Astrocyte (in vitro differentiated cells and primary cell): Measurements from ENCODE around the gene ZNF512B. TPM values are rescaled to one million over a fixed set of nuclear protein-coding genes. Genes with fewer than 3 reads are reported as not detected.

Experiments used
- DNase-seq: peaks from one replicate; pipeline ENCODE4 v3.0.0-alpha.2; 2010; ENCODE audit warnings: low read depth
- FAIRE-seq: peaks from 2 replicates; lab custom pipeline; 2011; peaks lifted over from hg19 to GRCh38; lab: Jason Lieb, UNC
- H2AFZ ChIP-seq: 2 replicates; pipeline ENCODE4 v1.6.0; 2012; ENCODE audit warnings: low read depth, low read length, inconsistent platforms
- H3K27ac ChIP-seq: 2 replicates; pipeline ENCODE4 v1.5.1; 2011; ENCODE audit warnings: low read depth, low read length, inconsistent platforms
- H3K27me3 ChIP-seq: 2 replicates; pipeline ENCODE4 v1.6.0; 2011; ENCODE audit warnings: low read length, inconsistent platforms; ENCODE audit not compliant: insufficient read depth
- H3K36me3 ChIP-seq: 2 replicates; pipeline ENCODE4 v1.5.1; 2011; ENCODE audit warnings: low read length, inconsistent platforms; ENCODE audit not compliant: insufficient read depth
- H3K4me1 ChIP-seq: 2 replicates; pipeline ENCODE4 v1.5.1; 2011; ENCODE audit warnings: low read length, inconsistent platforms; ENCODE audit not compliant: insufficient read depth
- H3K4me2 ChIP-seq: 2 replicates; pipeline ENCODE4 v1.6.0; 2012; ENCODE audit warnings: low read length, inconsistent platforms
- H3K4me3 ChIP-seq: 2 replicates; pipeline ENCODE4 v1.5.1; 2011; ENCODE audit warnings: low read depth, mild to moderate bottlenecking, low read length, inconsistent platforms; ENCODE audit not compliant: insufficient read depth
- H3K79me2 ChIP-seq: 2 replicates; pipeline ENCODE4 v1.6.0; 2012; ENCODE audit warnings: mild to moderate bottlenecking, low read length, inconsistent platforms; ENCODE audit not compliant: insufficient read depth
- H3K9ac ChIP-seq: 2 replicates; pipeline ENCODE4 v1.6.0; 2012; ENCODE audit warnings: mild to moderate bottlenecking, low read length, inconsistent platforms
- H3K9me3 ChIP-seq: 2 replicates; pipeline ENCODE4 v1.5.1; 2012; ENCODE audit warnings: low read depth, mild to moderate bottlenecking, low read length, inconsistent platforms; ENCODE audit not compliant: insufficient read depth
- H4K20me1 ChIP-seq: 2 replicates; pipeline ENCODE4 v1.6.0; 2012; ENCODE audit warnings: low read length, inconsistent platforms; ENCODE audit not compliant: insufficient read depth
- H3K27ac Mint-ChIP-seq: one replicate; pipeline ENCODE4 v1.8.0; 2021; ENCODE audit warnings: mild to moderate bottlenecking, mixed read lengths; ENCODE audit not compliant: unreplicated experiment
- H3K27me3 Mint-ChIP-seq: one replicate; pipeline ENCODE4 v1.8.0; 2021; ENCODE audit warnings: low read depth, mixed read lengths; ENCODE audit not compliant: unreplicated experiment
- H3K36me3 Mint-ChIP-seq: one replicate; pipeline ENCODE4 v1.8.0; 2021; ENCODE audit warnings: low read depth, mixed read lengths; ENCODE audit not compliant: unreplicated experiment
- H3K4me1 Mint-ChIP-seq: one replicate; pipeline ENCODE4 v1.8.0; 2021; ENCODE audit warnings: low read depth, mixed read lengths; ENCODE audit not compliant: unreplicated experiment
- H3K4me3 Mint-ChIP-seq: one replicate; pipeline ENCODE4 v1.8.0; 2021; ENCODE audit warnings: mild to moderate bottlenecking, moderate library complexity, mixed read lengths; ENCODE audit not compliant: unreplicated experiment
- H3K9me3 Mint-ChIP-seq: one replicate; pipeline ENCODE4 v1.8.0; 2021; ENCODE audit warnings: mild to moderate bottlenecking, mixed read lengths; ENCODE audit not compliant: unreplicated experiment
- CTCF ChIP-seq: IDR thresholded peaks from 2 replicates; pipeline ENCODE4 v1.5.1; 2011; ENCODE audit warnings: low read depth, mild to moderate bottlenecking, inconsistent platforms, low read length, moderate library complexity; ENCODE audit not compliant: insufficient read depth
- EZH2 ChIP-seq: IDR thresholded peaks from 2 replicates; pipeline ENCODE4 v1.6.1; 2012; ENCODE audit warnings: mild to moderate bottlenecking, low read length, inconsistent platforms; ENCODE audit not compliant: insufficient read depth
- total RNA-seq: library from RNA; stranded (reverse); gene quantifications from 2 replicates; pipeline ENCODE4 v1.2.1, GENCODE V29; 2021

Gene ZNF512B
- total RNA-seq, 1 donor from 2014 or later = 27.7 TPM

GRCh38 chr20:63967330-63968135 lies 2.2 kb downstream of the ZNF512B start:
- Mint-ChIP-seq H3K36me3 (no peaks in the 10 kb centered on the region), H3K27me3 (no peaks in the 10 kb centered on the region), H3K4me3 (no peak overlapping the region), H3K27ac (no peak overlapping the region), H3K4me1 (peaks cover 5% of the 10 kb centered on the region), H3K9me3 (no peaks in the 10 kb centered on the region)
- Histone ChIP-seq H3K36me3 (peaks cover 7% of the 10 kb centered on the region), H3K4me3 (no peak overlapping the region), H4K20me1 (no peaks in the 10 kb centered on the region), H3K79me2 (peaks cover 24% of the 10 kb centered on the region), H3K27me3 (no peaks in the 10 kb centered on the region), H3K27ac (no peak overlapping the region), H2AFZ (no peak overlapping the region), H3K4me1 (peaks cover 11% of the 10 kb centered on the region), H3K9ac (no peak overlapping the region), H3K9me3 (peaks cover 39% of the 10 kb centered on the region), H3K4me2 (no peak overlapping the region)
- no peak for DNase-seq
- TF ChIP-seq EZH2 (no peak), CTCF (no peak)
- FAIRE-seq = no peak

GRCh38 chr20:63966944-63967322 lies 2.8 kb downstream of the ZNF512B start:
- Histone ChIP-seq H3K9ac (no peak overlapping the region), H3K4me3 (no peak overlapping the region), H4K20me1 (no peaks in the 10 kb centered on the region), H3K27ac (no peak overlapping the region), H3K79me2 (peaks cover 24% of the 10 kb centered on the region), H3K27me3 (no peaks in the 10 kb centered on the region), H2AFZ (no peak overlapping the region), H3K4me2 (no peak overlapping the region), H3K36me3 (peaks cover 7% of the 10 kb centered on the region), H3K9me3 (peaks cover 39% of the 10 kb centered on the region), H3K4me1 (peaks cover 11% of the 10 kb centered on the region)
- Mint-ChIP-seq H3K27me3 (no peaks in the 10 kb centered on the region), H3K9me3 (no peaks in the 10 kb centered on the region), H3K27ac (no peak overlapping the region), H3K4me3 (no peak overlapping the region), H3K36me3 (no peaks in the 10 kb centered on the region), H3K4me1 (peaks cover 2% of the 10 kb centered on the region)
- TF ChIP-seq EZH2 = no peak
- FAIRE-seq = no peak
- no peak for DNase-seq

GRCh38 chr20:63966172-63966943 lies 3.4 kb downstream of the ZNF512B start:
- H3K79me2 ChIP-seq = peaks cover 24% of the 10 kb centered on the region
- peaks cover 11% of the 10 kb centered on the region for H3K4me1 ChIP-seq
- no peak overlapping the region for H3K4me3 ChIP-seq
- no peaks in the 10 kb centered on the region for H3K9me3 Mint-ChIP-seq
- no peak overlapping the region for H3K27ac ChIP-seq
- H3K4me1 Mint-ChIP-seq = peaks cover 2% of the 10 kb centered on the region
- H3K36me3 ChIP-seq = peaks cover 7% of the 10 kb centered on the region
- no peaks in the 10 kb centered on the region for H4K20me1 ChIP-seq
- no peak overlapping the region for H2AFZ ChIP-seq
- TF ChIP-seq CTCF (no peak), EZH2 (no peak)
- no peak overlapping the region for H3K4me3 Mint-ChIP-seq
- FAIRE-seq (no peak), DNase-seq (no peak)
- peaks cover 39% of the 10 kb centered on the region for H3K9me3 ChIP-seq
- no peak overlapping the region for H3K9ac ChIP-seq
- no peak overlapping the region for H3K27ac Mint-ChIP-seq
- no peak overlapping the region for H3K4me2 ChIP-seq
- H3K36me3 Mint-ChIP-seq = peaks cover 2% of the 10 kb centered on the region
- H3K27me3 Mint-ChIP-seq = no peaks in the 10 kb centered on the region
- no peaks in the 10 kb centered on the region for H3K27me3 ChIP-seq
